Activated CD4-positive, alpha-beta T cell treated with anti-CD3 and anti-CD28 coated beads for 1 hour (primary cell): Measurements from ENCODE around the gene SPRR2D.

ENCODE experiments used
- DNase-seq: peaks from one replicate; pipeline ENCODE4 v3.0.0-alpha.2; 2020

Gene SPRR2D

GRCh38 chr1:153001382-153001781, 39.5 kb downstream of the SPRR2D start, which contains the start of gene SPRR3:
Gene SPRR3 (plus strand): TSS chr1:153001749. CDS start chr1:153003021, 1,272 bp downstream.
- no peak for DNase-seq

DNA sequence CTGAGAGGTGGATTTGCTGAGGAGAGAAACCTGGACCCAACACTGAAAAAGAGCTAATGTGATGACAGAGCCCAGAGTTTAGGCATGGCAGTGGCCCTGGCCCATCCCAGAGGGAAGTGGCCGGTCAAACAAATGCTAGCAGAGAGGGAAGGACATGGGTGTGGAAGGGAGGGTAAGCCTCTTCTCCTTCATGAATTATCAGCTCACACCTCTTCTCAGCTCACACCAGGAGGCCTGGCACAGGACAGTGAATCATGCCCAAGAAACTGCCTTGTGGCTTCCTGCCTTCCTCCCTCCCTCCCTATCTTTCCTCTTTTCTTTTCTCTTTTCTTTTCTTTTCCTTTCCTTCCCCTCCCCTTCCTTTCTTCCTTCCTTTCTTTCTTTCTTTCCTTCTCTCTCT, 40.6 kb downstream of the SPRR2D start:
- DNase-seq: no peak

- DNase-seq: no peak
These were observed 41.1 kb downstream of the SPRR2D start for GRCh38 chr1:152999818-153000217.

- DNase-seq: no peak
These were observed 42.4 kb downstream of the SPRR2D start for GRCh38 chr1:152998476-152998875.

DNA sequence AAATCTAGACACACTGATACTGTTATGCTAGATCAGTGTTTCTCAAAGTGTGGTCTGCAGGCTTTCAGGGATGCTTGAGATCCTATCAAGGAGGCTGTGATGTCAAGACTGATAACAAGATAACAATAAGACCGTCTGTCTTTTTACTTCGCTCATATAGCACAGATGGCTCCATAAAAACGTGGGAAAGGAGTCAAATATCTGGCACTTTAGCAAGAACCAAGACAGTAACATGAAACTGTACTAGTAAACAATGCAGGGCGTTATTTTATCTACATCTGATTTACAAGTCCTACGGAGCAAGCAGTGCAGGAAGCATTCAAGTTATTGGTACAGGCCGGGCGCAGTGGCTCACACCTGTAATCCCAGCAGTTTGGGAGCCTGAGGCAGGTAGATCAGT, 43.0 kb downstream of the SPRR2D start:
- DNase-seq: no peak

- no peak for DNase-seq
These were observed 44.1 kb downstream of the SPRR2D start for GRCh38 chr1:152996633-152997400.

DNA sequence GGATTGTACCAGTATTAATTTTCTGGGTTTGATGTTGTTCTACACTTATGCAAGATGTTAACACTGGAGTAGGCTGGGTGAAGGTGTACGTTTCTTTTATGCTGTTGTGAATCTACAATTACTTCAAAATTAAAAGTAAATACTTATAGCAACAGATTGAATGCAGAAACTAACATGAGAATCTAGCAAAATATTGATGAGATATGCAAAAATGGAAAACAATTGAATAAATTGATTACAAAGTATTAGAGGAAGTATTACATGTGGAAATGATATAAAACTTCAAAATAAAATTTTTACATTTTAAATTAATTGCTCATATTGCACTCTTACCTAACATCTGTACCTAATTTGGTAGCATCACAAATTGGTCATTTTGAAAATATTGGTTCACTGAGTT, 45.1 kb downstream of the SPRR2D start:
- DNase-seq: no peak

GRCh38 chr1:152993186-152993585, 47.7 kb downstream of the SPRR2D start:
- DNase-seq: no peak
